Spleen (tissue), 11 donors: ENCODE measurements around the gene MCRS1. TPM values are rescaled to one million over a fixed set of nuclear protein-coding genes. Genes with fewer than 3 reads are reported as not detected.

Source experiments
- DNase-seq: peaks from one replicate; pipeline ENCODE4 v3.0.0-alpha.2; 2020
- H3K27ac ChIP-seq, 8 donors: fragments of 200-600 bp; sonication (generic) in 7 of 8; 1 replicate in 4 of 8; 2 replicates in 4 of 8; pipeline versions ENCODE4 v1.5.0 to v1.8.0; 2016 to 2021; ENCODE audit warnings: inconsistent platforms in 4 of 8, mild to moderate bottlenecking in 4 of 8, moderate library complexity in 1 of 8
- H3K27me3 ChIP-seq, 7 donors: fragments of 200-600 bp; sonication (generic) in 6 of 7; replicated peaks in 1 of 7; 1 replicate in 4 of 7; 2 replicates in 3 of 7; pipeline versions ENCODE4 v1.5.0 to v1.8.0; 2016 to 2021; ENCODE audit warnings: inconsistent platforms in 3 of 7, mild to moderate bottlenecking in 1 of 7
- H3K36me3 ChIP-seq, 6 donors: fragments of 200-600 bp; sonication (generic) in 5 of 6; 1 replicate in 4 of 6; 2 replicates in 2 of 6; pipeline versions ENCODE4 v1.5.0 to v1.8.0; 2016 to 2021; ENCODE audit warnings: inconsistent platforms in 2 of 6
- H3K4me1 ChIP-seq, 6 donors: fragments of 200-600 bp; sonication (generic) in 5 of 6; 1 replicate in 3 of 6; 2 replicates in 3 of 6; pipeline versions ENCODE4 v1.5.0 to v1.8.0; 2016 to 2021; ENCODE audit warnings: inconsistent platforms in 3 of 6
- H3K4me3 ChIP-seq, 8 donors: fragments of 200-600 bp; sonication (generic) in 7 of 8; 1 replicate in 4 of 8; 2 replicates in 4 of 8; pipeline versions ENCODE4 v1.5.0 to v1.8.0; 2016 to 2021; ENCODE audit warnings: inconsistent platforms in 4 of 8, mild to moderate bottlenecking in 4 of 8, moderate library complexity in 2 of 8
- H3K9me3 ChIP-seq, 8 donors: fragments of 200-600 bp; sonication (generic) in 7 of 8; 1 replicate in 4 of 8; 2 replicates in 4 of 8; pipeline versions ENCODE4 v1.5.0 to v1.8.0; 2016 to 2021; ENCODE audit warnings: inconsistent platforms in 4 of 8
- CTCF ChIP-seq, 11 experiments: fragments of 200-600 bp in 7 of 11; fragments of 450-650 bp in 4 of 11; sonication (generic) in 4 of 11; IDR thresholded peaks in 8 of 11; conservative IDR thresholded peaks in 3 of 11; 1 replicate in 7 of 11; 2 replicates in 4 of 11; pipeline versions ENCODE4 v1.4.0 to v1.8.0; 2016 to 2021; ENCODE audit warnings: antibody characterized with exemption in 11 of 11, inconsistent platforms in 4 of 11, mild to moderate bottlenecking in 1 of 11
- POLR2A ChIP-seq, 3 donors: fragments of 450-650 bp; IDR thresholded peaks; one replicate each; pipeline ENCODE4 v1.5.1; 2017; ENCODE audit warnings: antibody characterized with exemption in 3 of 3, mild to moderate bottlenecking in 1 of 3
- POLR2AphosphoS5 ChIP-seq, 3 donors: sonication (generic); formaldehyde crosslinking; IDR thresholded peaks; one replicate each; pipeline ENCODE4 v1.5.1; 2017; ENCODE audit warnings: antibody characterized with exemption in 3 of 3
- WGBS, 5 donors: extraction: QIAGEN DNeasy Blood & Tissue Kit in 3 of 5; methylation state at CpG; one replicate each; pipeline versions ENCODE4 v1.1.5 to v1.1.7; 2013 to 2018; 5-methylcytosine and 5-hydroxymethylcytosine counted together
- intact Hi-C: fragments of 100-400 bp; cut with DNase I; formaldehyde crosslinking; loops from one replicate; pipeline ENCODE4 v1.15.0; 2023; ENCODE audit warnings: low total_unique reads
- polyA plus RNA-seq, 3 donors: library from polyadenylated mRNA; stranded (reverse); fragments of 200-250 nt; gene quantifications; one replicate each; pipeline ENCODE4 v1.2.1, GENCODE V29; 2013
- total RNA-seq, 7 donors: library from RNA; depleted of rRNA in 3 of 7; stranded (reverse); fragments of >200 nt in 3 of 7; fragmentation: NEBNext Ultra II Directional in 4 of 7; extraction: Animal tissue kit (Norgen Biotek cat#: 25700) in 4 of 7; gene quantifications; one replicate each; pipeline versions ENCODE4 v1.1.0 to v1.2.1, GENCODE V29; 2016 to 2021
- donor health status: healthy with polysubstance abuse.
- donor health status: DM: no; HTN: no; CAD: no; lungs with moderate emphysema.
- donor health status: DM: no; HTN: no; CAD: no.
- donor health status: Bipolar disorder and iron deficiency.
- donor health status: healthy.
- donor health status: DM: no; HTN: no; CAD: no.
- donor health status: DM: yes; HTN: yes; CAD: no.

The MCRS1 gene
- total and polyA plus RNA-seq, 10 donors, result 44.1 to 64.7 (median 54.3) TPM

- peaks cover 0 to 21% (median 13%) of the 10 kb centered on the region in 6 donors for H3K36me3 ChIP-seq
- no peak overlapping the region for H3K27ac ChIP-seq
- no peak for TF ChIP-seq POLR2A (IDR thresholded peaks at IDR 0.05)
- no peak overlapping the region for H3K4me3 ChIP-seq
- no peaks in the 10 kb centered on the region for H3K9me3 ChIP-seq
- peaks cover 0 to 15% (median 13%) of the 10 kb centered on the region in 6 donors for H3K4me1 ChIP-seq
- 39 to 50% (median 40%) methylated on average over 9 of the region's 9 CpGs for WGBS, 5 donors
- peaks cover 0 to 33% (median 23%) of the 10 kb centered on the region in 7 donors for H3K27me3 ChIP-seq
- intact Hi-C loops, result no loop called here
- DNase-seq, result no peak
These were observed 15.5 kb downstream of the MCRS1 start for GRCh38 chr12:49552425-49552824.

GRCh38 chr12:49552014-49552413 is 15.9 kb downstream of the MCRS1 start:
- intact Hi-C loops, result no loop called here
- Histone ChIP-seq H3K4me3 (no peak overlapping the region), H3K36me3 (peaks cover 0 to 17% (median 9%) of the 10 kb centered on the region in 6 donors), H3K27ac (no peak overlapping the region), H3K4me1 (peaks cover 0 to 15% (median 13%) of the 10 kb centered on the region in 6 donors), H3K27me3 (peaks cover 0 to 37% (median 26%) of the 10 kb centered on the region in 7 donors), H3K9me3 (no peaks in the 10 kb centered on the region)
- 59 to 79% (median 73%) methylated on average over 7 of the region's 7 CpGs for WGBS, 5 donors
- DNase-seq, result no peak
- TF ChIP-seq POLR2A (IDR thresholded peaks at IDR 0.05) (no peak), POLR2AphosphoS5 (IDR thresholded peaks at IDR 0.05) (no peak), CTCF (IDR thresholded peaks at IDR 0.05 in 8 of 11, conservative IDR thresholded peaks at IDR 0.05 in 3 of 11) (no peak)

DNA sequence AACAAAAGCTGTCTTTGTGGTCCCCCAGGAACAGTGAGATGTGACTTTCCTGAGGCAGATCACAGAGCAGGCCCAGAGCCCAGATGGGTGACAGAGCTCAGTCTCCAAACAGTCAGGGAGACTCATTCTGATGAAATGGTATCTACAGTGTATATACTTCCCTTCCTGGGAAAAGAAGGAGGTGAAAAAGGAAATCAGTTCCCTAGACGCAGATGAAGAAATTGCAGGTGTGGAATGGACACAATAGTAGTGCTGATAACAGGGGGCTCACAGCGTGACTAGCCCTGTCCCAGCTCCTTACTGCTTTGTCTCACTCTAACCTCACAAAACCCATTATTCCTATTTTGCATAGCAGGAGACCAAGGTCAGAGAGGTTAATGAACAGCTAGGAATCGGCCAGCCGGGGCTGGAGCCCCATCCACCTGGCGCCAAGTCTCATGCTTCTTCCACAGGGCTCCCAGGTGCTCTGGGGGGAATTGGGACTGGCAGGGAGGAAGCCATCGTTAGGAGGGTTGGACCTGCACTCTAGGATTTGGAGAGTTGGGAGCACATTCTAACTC is 17.2 kb downstream of the MCRS1 start:
- 84 to 91% (median 86%) methylated on average over 5 to 6 of the region's 6 CpGs for WGBS, 5 donors
- Histone ChIP-seq H3K4me1 (peaks cover 0 to 15% (median 13%) of the 10 kb centered on the region in 6 donors), H3K4me3 (no peak overlapping the region), H3K36me3 (peaks cover 0 to 5% (median 0%) of the 10 kb centered on the region in 6 donors), H3K27ac (no peak overlapping the region), H3K27me3 (peaks cover 0 to 49% (median 26%) of the 10 kb centered on the region in 7 donors), H3K9me3 (no peaks in the 10 kb centered on the region)
- intact Hi-C loops, result no loop called here
- no peak for TF ChIP-seq POLR2AphosphoS5 (IDR thresholded peaks at IDR 0.05)
- TF ChIP-seq CTCF (IDR thresholded peaks at IDR 0.05 in 8 of 11, conservative IDR thresholded peaks at IDR 0.05 in 3 of 11), result no peak
- TF ChIP-seq POLR2A (IDR thresholded peaks at IDR 0.05), result no peak
- DNase-seq, result no peak

- peaks cover 0 to 15% (median 13%) of the 10 kb centered on the region in 6 donors for H3K4me1 ChIP-seq
- H3K27me3 ChIP-seq, result peaks cover 0 to 57% (median 26%) of the 10 kb centered on the region in 7 donors
- intact Hi-C loops, result no loop called here
- no peak overlapping the region for H3K27ac ChIP-seq
- TF ChIP-seq POLR2AphosphoS5 (IDR thresholded peaks at IDR 0.05) (no peak), CTCF (IDR thresholded peaks at IDR 0.05 in 8 of 11, conservative IDR thresholded peaks at IDR 0.05 in 3 of 11) (no peak), POLR2A (IDR thresholded peaks at IDR 0.05) (no peak)
- peak overlapping the region in 4 of 8 donors; percentile 30 to 66 (median 37) for H3K4me3 ChIP-seq
- DNase-seq, result no peak
- 88 to 93% (median 92%) methylated on average over 20 to 28 of the region's 28 CpGs for WGBS, 5 donors
- H3K36me3 ChIP-seq, result no peaks in the 10 kb centered on the region
- H3K9me3 ChIP-seq, result no peaks in the 10 kb centered on the region
These were observed 17.9 kb downstream of the MCRS1 start for GRCh38 chr12:49549735-49550692.
